Activated T-cell treated with anti-CD3 and anti-CD28 coated beads for 24 hours (primary cell): Measurements from ENCODE around the gene CFAP57.

Experiments used
- DNase-seq: peaks from one replicate; pipeline ENCODE4 v3.0.0-alpha.2; 2020; ENCODE audit warnings: low read depth

CFAP57 gene

GRCh38 chr1:43227143-43227764 is 55.1 kb downstream of the CFAP57 start:
- peak; percentile 76 for DNase-seq

DNA sequence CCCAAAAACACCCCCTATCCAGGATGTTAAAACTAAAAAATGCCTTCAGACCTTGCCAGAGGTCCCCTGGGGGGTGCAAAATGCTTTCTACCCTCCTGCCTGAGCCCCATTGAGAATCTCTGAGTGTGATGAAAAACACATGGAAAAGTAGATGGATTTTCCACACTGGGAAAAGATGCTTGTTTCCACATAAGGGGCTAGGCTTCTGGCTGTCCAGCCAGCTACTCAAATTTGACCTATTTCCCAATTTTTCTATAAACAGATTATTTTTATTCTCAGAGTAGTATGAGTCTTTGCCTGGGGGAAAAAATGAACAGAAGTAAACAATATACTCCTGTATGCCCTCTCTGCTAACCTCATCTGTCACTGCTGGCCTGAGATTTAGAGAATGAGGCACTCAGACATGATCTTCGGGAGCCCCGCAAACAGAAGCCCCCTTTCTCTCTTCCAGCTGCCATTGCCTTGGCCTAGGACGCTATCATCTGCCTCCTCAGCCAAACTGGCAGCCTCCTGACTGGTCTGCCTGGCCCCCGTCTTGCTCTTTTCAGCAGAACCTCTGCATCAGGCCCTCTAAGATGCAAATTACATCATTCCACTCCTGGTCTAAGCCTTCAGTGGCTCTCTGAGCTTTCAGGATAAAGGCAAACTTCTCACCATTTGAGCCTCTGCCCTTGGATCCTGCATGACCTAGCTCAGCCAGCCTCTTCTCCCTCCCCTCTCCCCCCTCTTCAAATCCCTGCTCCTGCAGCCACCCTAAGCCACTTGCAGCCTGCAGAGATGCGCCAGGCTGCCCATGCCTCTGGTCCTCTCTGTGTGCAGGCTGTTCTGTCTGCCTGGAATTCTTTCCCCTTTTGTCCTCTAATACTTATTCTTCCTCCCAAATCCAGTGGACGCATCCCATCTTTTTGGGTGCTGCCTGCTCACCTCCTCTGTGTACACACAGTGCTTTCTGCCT is 58.0 kb downstream of the CFAP57 start:
- DNase-seq: no peak

GRCh38 chr1:43232074-43232473 is 59.9 kb downstream of the CFAP57 start:
- no peak for DNase-seq

DNA sequence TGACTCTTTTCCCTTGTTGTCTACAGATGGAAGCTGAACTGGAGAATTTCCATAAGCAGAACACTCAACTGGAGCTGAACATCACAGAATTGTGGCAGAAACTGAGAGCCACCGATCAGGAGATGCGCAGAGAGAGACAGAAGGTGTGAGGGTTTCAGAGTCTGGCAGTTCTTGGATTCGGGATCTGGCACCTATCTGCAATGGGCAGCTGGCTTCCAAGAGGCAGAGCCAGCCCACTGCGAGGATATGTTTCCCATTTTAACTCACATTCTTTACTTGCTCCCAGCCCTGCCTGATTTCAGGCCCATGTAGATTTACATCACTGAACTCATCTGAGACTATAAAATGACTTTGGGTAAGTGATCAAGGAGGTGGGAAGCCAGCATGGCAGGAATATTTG is 60.4 kb downstream of the CFAP57 start:
- DNase-seq: no peak

DNA sequence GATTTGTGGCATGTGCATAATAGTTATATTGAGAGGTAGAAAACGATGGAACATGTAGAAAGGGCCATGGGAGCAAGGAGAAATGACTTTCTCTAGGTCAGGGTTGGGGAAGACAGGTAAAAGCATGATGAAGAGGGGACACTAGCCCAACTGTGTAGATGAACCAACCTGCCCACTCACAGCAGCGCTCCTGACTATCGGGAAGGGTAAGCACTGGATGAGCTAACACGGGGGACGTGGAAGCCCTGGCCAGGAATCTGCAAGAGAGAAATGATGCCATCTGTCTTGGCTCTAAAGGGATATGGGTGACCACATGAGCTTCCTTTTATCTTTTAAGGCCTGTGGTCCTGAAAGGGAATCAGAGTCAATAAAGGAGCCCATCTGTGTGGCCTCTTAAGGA is 61.5 kb downstream of the CFAP57 start:
- no peak for DNase-seq

GRCh38 chr1:43234267-43234666 is 62.1 kb downstream of the CFAP57 start:
- DNase-seq: no peak

DNA sequence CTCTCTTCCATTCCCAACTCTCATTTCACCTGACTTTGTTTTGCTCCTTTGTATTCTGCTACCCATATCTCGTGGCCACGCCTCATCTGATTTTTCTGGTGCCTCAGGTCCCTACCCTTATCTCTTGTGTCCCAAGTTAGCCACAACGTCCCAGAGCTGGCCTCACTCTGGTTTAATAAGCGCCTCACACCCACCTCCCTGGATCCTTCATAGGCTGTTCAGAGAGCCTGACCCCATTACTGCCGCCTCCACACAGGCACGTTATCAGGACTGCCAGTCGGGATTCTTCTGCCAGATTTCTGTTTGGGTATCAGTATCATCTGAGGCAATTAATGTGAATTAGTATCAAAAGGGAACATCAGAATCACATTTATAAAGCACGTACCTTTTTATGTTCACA is 62.9 kb downstream of the CFAP57 start:
- no peak for DNase-seq

- DNase-seq: no peak
Measured at GRCh38 chr1:43235451-43236121, 63.5 kb downstream of the CFAP57 start.

DNA sequence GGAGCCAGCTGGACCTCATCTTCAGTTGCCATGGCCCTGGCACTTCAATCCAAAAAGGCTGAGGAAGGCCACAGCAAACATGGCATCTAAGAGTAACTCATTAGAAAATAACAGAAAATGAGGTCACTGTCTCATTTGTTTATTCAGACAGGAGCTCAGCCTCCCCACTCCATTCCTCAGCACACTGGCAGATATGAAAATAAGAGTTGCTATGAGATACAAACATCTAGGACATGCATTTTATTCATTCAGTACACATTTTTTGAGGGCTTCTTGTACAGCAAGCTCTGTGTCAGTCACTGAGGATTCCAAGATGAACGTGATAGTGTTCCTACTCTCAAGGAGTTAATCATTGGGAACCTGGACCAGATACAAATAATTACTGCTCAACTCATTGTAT is 65.0 kb downstream of the CFAP57 start:
- DNase-seq: no peak

DNA sequence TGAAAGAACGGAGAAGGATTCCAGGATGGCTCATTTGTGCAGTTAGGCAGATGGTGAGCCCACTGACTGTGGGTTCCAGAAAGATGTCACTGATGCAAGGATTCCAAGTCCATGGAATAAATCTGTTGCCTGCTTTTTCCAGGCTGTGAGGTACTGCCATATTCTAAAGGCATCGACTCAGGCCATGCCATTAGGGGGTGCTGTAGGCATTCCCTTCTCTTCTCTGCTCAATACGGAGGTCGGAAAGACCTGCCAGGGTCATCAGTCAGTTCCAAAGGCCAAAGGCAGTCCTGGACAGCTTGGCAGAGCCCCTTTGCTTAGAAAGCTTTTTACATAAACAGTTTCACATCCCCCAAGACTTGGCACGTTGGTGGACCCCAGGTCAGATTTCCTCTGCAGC is 66.0 kb downstream of the CFAP57 start:
- DNase-seq: no peak

GRCh38 chr1:43238991-43239469 is 66.9 kb downstream of the CFAP57 start:
- no peak for DNase-seq

- no peak for DNase-seq
Measured at GRCh38 chr1:43239484-43239883, 67.4 kb downstream of the CFAP57 start.

GRCh38 chr1:43241413-43241836 is 69.3 kb downstream of the CFAP57 start:
- DNase-seq: no peak

DNA sequence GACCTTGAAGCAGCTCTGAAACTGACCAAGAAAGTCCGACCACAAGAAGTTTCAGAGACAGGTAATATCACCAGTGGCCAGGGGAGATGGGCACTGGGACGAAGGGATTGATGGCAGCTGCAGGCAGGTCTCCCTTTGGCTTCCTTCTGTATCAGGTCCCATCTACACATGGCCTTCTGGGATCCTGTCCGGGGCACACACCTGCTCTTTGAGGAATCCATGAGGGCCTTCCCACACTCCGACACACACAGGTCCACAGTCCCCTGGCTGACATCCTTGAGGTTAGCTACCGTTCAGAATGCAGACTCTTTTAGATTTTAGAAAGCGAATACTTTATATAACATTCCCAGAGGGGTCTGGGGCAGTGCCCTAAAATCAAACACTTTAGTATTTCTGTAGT is 71.2 kb downstream of the CFAP57 start:
- DNase-seq: no peak

DNA sequence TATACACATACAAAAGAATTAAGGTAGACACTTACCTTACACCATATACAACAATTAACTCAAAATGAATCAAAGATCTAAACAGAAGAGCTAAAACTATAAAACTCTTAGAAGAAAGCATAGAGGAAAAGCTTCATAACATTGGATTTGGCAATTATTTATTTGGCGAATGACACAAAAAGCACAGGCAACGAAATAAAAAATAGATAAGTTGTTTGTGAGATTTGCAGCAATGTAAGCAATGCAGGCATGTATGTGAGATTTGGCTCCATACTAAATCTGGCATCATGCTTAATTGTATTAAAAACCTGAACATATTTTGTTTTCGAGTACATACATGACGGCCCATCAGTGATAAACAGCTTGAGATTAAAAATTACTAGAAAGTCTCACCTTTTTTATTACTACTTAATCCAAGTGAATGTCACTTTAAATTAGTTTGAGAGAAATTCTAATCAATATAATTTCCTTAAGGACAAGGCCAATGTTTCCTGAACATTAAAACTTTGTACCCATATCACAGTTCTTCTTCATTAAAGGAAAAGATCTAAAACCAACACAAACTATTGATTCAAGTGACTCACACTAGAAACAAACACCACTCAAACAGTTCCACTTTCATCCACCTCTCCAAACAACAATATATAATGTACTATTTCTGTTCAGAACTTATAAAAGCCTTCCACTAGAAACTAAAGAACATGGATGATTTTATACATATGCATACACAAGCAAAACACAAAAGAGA is 74.5 kb downstream of the CFAP57 start:
- DNase-seq: no peak

DNA sequence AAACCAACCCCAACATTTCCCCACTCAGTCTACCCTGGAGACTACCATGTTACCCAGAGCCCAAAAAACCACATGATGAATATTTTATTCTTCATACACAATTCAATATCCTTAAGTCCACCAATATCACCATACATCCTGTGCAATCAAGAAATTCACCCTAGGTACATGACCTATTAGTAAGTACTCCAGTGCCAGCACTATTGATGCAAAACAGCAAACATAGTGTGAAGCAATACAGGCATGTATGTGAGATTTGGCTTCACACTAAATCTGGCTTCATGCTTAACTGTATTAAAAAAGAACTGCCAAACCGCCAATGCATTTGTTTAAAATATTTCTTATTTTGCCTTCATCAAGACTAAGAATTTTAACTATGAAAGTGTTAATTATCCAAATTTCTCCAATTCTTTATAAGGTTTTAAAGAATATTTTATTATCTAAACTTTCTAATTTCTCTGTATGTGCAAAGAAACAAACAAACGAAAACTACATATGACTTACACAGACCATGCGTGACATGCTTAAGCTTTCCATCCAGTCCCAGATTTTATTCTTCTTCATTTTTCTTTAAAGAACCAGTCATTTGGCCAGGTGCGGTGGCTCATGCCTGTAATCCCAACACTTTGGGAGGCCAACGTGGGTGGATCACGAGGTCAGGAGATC is 75.3 kb downstream of the CFAP57 start:
- DNase-seq: no peak

GRCh38 chr1:43250351-43250761 is 78.2 kb downstream of the CFAP57 start:
- DNase-seq: no peak

DNA sequence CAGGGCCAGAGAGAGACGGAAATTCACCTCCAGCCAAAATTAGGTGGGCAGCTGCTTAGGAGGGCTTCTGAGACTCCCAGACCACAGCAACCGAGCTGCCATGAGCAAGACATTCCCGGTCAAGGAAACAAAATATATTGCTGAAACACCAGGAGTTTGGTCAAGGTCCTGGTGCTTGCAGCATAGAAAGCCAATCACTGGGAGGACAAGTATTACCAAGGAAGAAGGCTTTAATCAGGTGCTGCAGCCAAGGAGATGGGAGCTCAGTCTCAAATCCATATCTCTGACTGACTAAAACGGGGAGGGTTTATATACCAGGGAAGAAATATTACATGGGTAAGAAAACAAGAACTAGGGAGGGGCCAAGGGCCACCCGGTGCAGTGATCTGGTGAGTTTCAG is 78.9 kb downstream of the CFAP57 start:
- DNase-seq: no peak

DNA sequence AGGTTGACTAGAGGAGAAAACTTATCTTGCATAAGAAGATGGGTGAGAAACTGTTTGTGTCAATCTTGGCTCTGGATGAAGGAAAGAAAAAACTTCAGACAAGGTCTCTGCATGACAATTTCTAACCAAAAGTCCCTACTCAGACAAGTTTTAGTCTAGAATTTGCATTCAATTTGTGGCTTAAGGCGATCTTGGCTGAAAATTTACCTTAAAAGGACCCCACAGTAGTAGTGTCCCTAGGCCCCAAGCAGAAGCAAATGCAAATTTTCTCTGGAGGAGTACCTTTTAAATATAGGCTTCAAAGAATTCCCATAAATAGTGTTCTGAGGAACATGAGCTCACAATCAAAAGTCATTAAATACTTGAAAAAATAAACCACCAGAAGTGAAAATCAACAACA is 80.1 kb downstream of the CFAP57 start:
- DNase-seq: no peak

DNA sequence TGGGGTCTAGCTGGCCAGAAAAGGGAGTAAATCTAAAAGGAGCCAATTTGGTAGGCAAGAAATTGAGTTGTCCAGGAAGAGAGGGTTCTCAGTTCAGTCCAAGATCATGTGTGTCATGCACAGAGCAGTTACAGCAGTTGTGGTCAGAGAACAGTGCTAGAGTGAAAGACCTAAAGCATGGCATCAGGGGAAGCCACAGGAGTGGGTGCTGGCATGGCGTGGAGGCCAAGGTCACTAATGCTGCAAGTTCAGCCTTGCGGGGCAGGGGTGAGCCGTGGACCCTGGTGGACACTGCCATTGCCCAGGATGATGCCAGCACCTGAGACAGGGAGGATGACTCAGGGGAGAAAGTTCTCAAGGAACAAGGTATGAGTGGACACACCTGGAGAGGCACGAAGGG is 81.0 kb downstream of the CFAP57 start:
- no peak for DNase-seq

- no peak for DNase-seq
Measured at GRCh38 chr1:43253876-43254275, 81.7 kb downstream of the CFAP57 start.
